OCI-LY7 (cell line): ENCODE data around the gene SMIM7. TPM values are rescaled to one million over a fixed set of nuclear protein-coding genes. Genes with fewer than 3 reads are reported as not detected.

Experiments
- total RNA-seq, 2 experiments: library from RNA; depleted of rRNA in 1 of 2; stranded (reverse); fragments of >200 nt in 1 of 2; shearing (Covaris generic) in 1 of 2; gene quantifications; 2 replicates each; pipeline ENCODE4 v1.2.3, GENCODE V29; 2014 to 2022

SMIM7 gene
- total RNA-seq, 2 experiments from 2014 or later, result 87.0 to 96.3 TPM

Other genes starting within 250 kb of the SMIM7 start
- 22.4 and 28.1 TPM in 2 replicates for gene EPS15L1, start 188.2 kb downstream of the SMIM7 start, total RNA-seq (2014; rRNA removed; shearing (Covaris generic))
- gene EPS15L1, start 188.2 kb downstream of the SMIM7 start, total RNA-seq (2022), result 67.0 and 67.1 TPM in 2 replicates
- gene CALR3, start 164.0 kb downstream of the SMIM7 start, total RNA-seq (2014; rRNA removed; shearing (Covaris generic)), result not detected in 2 replicates
- gene CALR3, start 164.0 kb downstream of the SMIM7 start, total RNA-seq (2022), result not detected in 2 replicates
- gene C19orf44, start 163.8 kb downstream of the SMIM7 start, total RNA-seq (2014; rRNA removed; shearing (Covaris generic)), result 5.2 and 6.8 TPM in 2 replicates
- gene C19orf44, start 163.8 kb downstream of the SMIM7 start, total RNA-seq (2022), result 7.6 and 8.4 TPM in 2 replicates
- gene CHERP, start 117.7 kb downstream of the SMIM7 start, total RNA-seq (2014; rRNA removed; shearing (Covaris generic)), result 14.6 and 15.6 TPM in 2 replicates
- 87.1 and 87.2 TPM in 2 replicates for gene CHERP, start 117.7 kb downstream of the SMIM7 start, total RNA-seq (2022)
- gene SLC35E1, start 87.7 kb downstream of the SMIM7 start, total RNA-seq (2014; rRNA removed; shearing (Covaris generic)), result 17.3 and 21.1 TPM in 2 replicates
- gene SLC35E1, start 87.7 kb downstream of the SMIM7 start, total RNA-seq (2022), result 37.2 and 41.2 TPM in 2 replicates
- 17.2 and 19.4 TPM in 2 replicates for gene MED26, start 31.9 kb downstream of the SMIM7 start, total RNA-seq (2014; rRNA removed; shearing (Covaris generic))
- 26.8 and 27.1 TPM in 2 replicates for gene MED26, start 31.9 kb downstream of the SMIM7 start, total RNA-seq (2022)
- 10.3 and 20.4 TPM in 2 replicates for gene TMEM38A, start 995 bp upstream of the SMIM7 start, total RNA-seq (2014; rRNA removed; shearing (Covaris generic))
- 18.1 and 23.6 TPM in 2 replicates for gene TMEM38A, start 995 bp upstream of the SMIM7 start, total RNA-seq (2022)
- 0.05 and 0.09 TPM in 2 replicates for gene NWD1, start 59.7 kb upstream of the SMIM7 start, total RNA-seq (2014; rRNA removed; shearing (Covaris generic))
- gene NWD1, start 59.7 kb upstream of the SMIM7 start, total RNA-seq (2022), result 0.37 and 0.49 TPM in 2 replicates
- 19.4 and 21.4 TPM in 2 replicates for gene SIN3B, start 169.3 kb upstream of the SMIM7 start, total RNA-seq (2014; rRNA removed; shearing (Covaris generic))
- 44.7 and 45.4 TPM in 2 replicates for gene SIN3B, start 169.3 kb upstream of the SMIM7 start, total RNA-seq (2022)
- gene F2RL3, start 228.9 kb upstream of the SMIM7 start, total RNA-seq (2014; rRNA removed; shearing (Covaris generic)), result not detected in 2 replicates
- gene F2RL3, start 228.9 kb upstream of the SMIM7 start, total RNA-seq (2022), result 0.10 TPM in 1 of 2 replicates, not detected in the other